Measurements from ENCODE around the gene JTB.

JTB gene

GRCh38 chr1:153978274-153978909 is 918 bp upstream of the JTB start:
- no peak for DNase-seq

- no peak for DNase-seq
These were observed 640 bp downstream of the JTB start for GRCh38 chr1:153976819-153977249.

GRCh38 chr1:153973525-153973924 is 3.9 kb downstream of the JTB start:
- no peak for DNase-seq

- DNase-seq = no peak
These were observed 4.4 kb downstream of the JTB start for GRCh38 chr1:153973071-153973470.

- no peak for DNase-seq
These were observed 7.1 kb downstream of the JTB start for GRCh38 chr1:153970346-153970745.

- DNase-seq = no peak
These were observed 8.5 kb downstream of the JTB start for GRCh38 chr1:153968972-153969371.

- no peak for DNase-seq
These were observed 9.1 kb downstream of the JTB start for GRCh38 chr1:153968408-153968807.

- DNase-seq = no peak
These were observed 9.5 kb downstream of the JTB start for GRCh38 chr1:153968000-153968363.

GRCh38 chr1:153967107-153967999 is 10.1 kb downstream of the JTB start, which contains the start of gene CREB3L4:
Gene CREB3L4, plus strand, starts transcription at chr1:153967902. Its CDS starts 624 bp downstream, at chr1:153968526.
- peak; percentile 97 for DNase-seq

GRCh38 chr1:153963850-153964331 is 13.6 kb downstream of the JTB start:
- peak; percentile 44 for DNase-seq

GRCh38 chr1:153963030-153963849 is 14.2 kb downstream of the JTB start, which contains the start of gene SLC39A1:
Gene SLC39A1, minus strand, starts transcription at chr1:153963537. Its CDS starts 822 bp downstream, at chr1:153962715.
- DNase-seq = peak; percentile 96

GRCh38 chr1:153962088-153963029 is 15.1 kb downstream of the JTB start:
- peak; percentile 36 for DNase-seq

GRCh38 chr1:153961421-153961820 is 16.1 kb downstream of the JTB start:
- no peak for DNase-seq

- DNase-seq = no peak
These were observed 17.3 kb downstream of the JTB start for GRCh38 chr1:153960206-153960605.

- DNase-seq = no peak
These were observed 18.0 kb downstream of the JTB start for GRCh38 chr1:153959454-153959853.

GRCh38 chr1:153958961-153959260 is 18.6 kb downstream of the JTB start:
- no peak for DNase-seq

GRCh38 chr1:153958111-153958960 is 19.1 kb downstream of the JTB start, which contains the start of gene CRTC2:
Gene CRTC2, minus strand, starts transcription at chr1:153958612. Its CDS starts 115 bp downstream, at chr1:153958497.
- peak; percentile 98 for DNase-seq

- DNase-seq = no peak
These were observed 19.7 kb downstream of the JTB start for GRCh38 chr1:153957744-153958110.

- no peak for DNase-seq
These were observed 20.3 kb downstream of the JTB start for GRCh38 chr1:153956997-153957715.

- DNase-seq = no peak
These were observed 22.6 kb downstream of the JTB start for GRCh38 chr1:153954826-153955225.

All from fibroblast of upper back skin (primary cell).